Measurements from ENCODE around the gene C10orf67. TPM values are rescaled to one million over a fixed set of nuclear protein-coding genes. Genes with fewer than 3 reads are reported as not detected.

The C10orf67 gene
- total and polyA plus RNA-seq, 9 of the 15 experiments (the other 6 are each of a cell fraction or from before 2014, with no cell fraction given) = not detected

GRCh38 chr10:23202779-23203178, 141.8 kb downstream of the C10orf67 start (continued):
- TF ChIP-seq ZNF398 (CRISPR knock-in tag; IDR thresholded peaks at IDR 0.05) (no peak), CEBPG (CRISPR knock-in tag; IDR thresholded peaks at IDR 0.05) (no peak), CEBPG (tag; conservative IDR thresholded peaks at IDR 0.05 in 1 of 2, IDR thresholded peaks at IDR 0.05 in 1 of 2) (no peak), CBFB (CRISPR knock-in tag; IDR thresholded peaks at IDR 0.05) (no peak)

GRCh38 chr10:23201837-23202236, 142.8 kb downstream of the C10orf67 start:
- intact Hi-C loops (cut with micrococcal nuclease) (no loop called here), in situ Hi-C loops (cut with MboI) (no loop called here)
- ChIA-PET POLR2A (no interaction called here), CTCF (ENCODE audit: low intra/inter-chr PET ratio) (no interaction called here)
- H3K36me3 ChIP-seq (ENCODE audit: control insufficient read depth, insufficient read depth, low read length) = no peaks in the 10 kb centered on the region
- H3K79me2 ChIP-seq (ENCODE audit: control insufficient read depth, insufficient read depth, low read length) = no peaks in the 10 kb centered on the region
- no peak overlapping the region for H2AFZ ChIP-seq (ENCODE audit: low read depth, low read length)
- peaks cover 7 to 42% of the 10 kb centered on the region in 2 experiments; a peak in 3 of 5 replicates for H3K27me3 ChIP-seq (ENCODE audit: control insufficient read depth in 2 of 2, insufficient read depth in 2 of 2, low read length in 2 of 2)
- no peak overlapping the region for H3K27ac ChIP-seq (ENCODE audit: extremely low read depth, low read depth, low read length)
- FAIRE-seq (no peak), ATAC-seq (no peak), DNase-seq (ENCODE audit: extremely low read depth in 1 of 4, low spot score in 3 of 4) (no peak)
- no TSS peak for BruUV-seq (replicated peaks)
- no peaks in the 10 kb centered on the region; the same call in 1 of the 2 replicates for H4K20me1 ChIP-seq (replicated peaks; ENCODE audit: control insufficient read depth, insufficient read depth, low read length)
- H3K4me3 ChIP-seq = no peak overlapping the region
- no peak overlapping the region for H3K4me2 ChIP-seq (ENCODE audit: insufficient read depth, low read length)
- 0% methylated on average over 4 of the region's 4 CpGs for WGBS (ENCODE audit: insufficient coverage, low coverage, missing lambda C conversion rate)
- no peak overlapping the region for H3K9ac ChIP-seq (ENCODE audit: insufficient read depth in 1 of 2, low read depth in 2 of 2, low read length in 2 of 2)
- H3K4me1 ChIP-seq (replicated peaks in 1 of 2; ENCODE audit: control insufficient read depth in 2 of 2, insufficient read depth in 2 of 2, low read length in 2 of 2) = peaks cover 0 to 10% of the 10 kb centered on the region in 2 experiments; a peak in 1 of 5 replicates
- no peaks in the 10 kb centered on the region for H3K9me3 ChIP-seq (replicated peaks; ENCODE audit: control insufficient read depth, insufficient read depth, low read depth, low read length)
- no peaks in the 10 kb centered on the region for H3K9me1 ChIP-seq (ENCODE audit: control insufficient read depth, insufficient read depth, low read length)
- TF ChIP-seq HOMEZ (CRISPR knock-in tag; IDR thresholded peaks at IDR 0.05) = no peak
- TF ChIP-seq ZNF696 (CRISPR knock-in tag; conservative IDR thresholded peaks at IDR 0.05) = no peak
- no peak for TF ChIP-seq SREBF2 (CRISPR knock-in tag; IDR thresholded peaks at IDR 0.05)
- TF ChIP-seq IRF2 (CRISPR knock-in tag; IDR thresholded peaks at IDR 0.05) = no peak
- TF ChIP-seq SIRT6 (IDR thresholded peaks at IDR 0.05; ENCODE audit: low read depth, low read length) = no peak
- no peak for TF ChIP-seq EHMT2 (IDR thresholded peaks at IDR 0.05)
- no peak for TF ChIP-seq KDM2B (CRISPR knock-in tag; IDR thresholded peaks at IDR 0.05)
- no peak for TF ChIP-seq HMG20B (CRISPR knock-in tag; IDR thresholded peaks at IDR 0.05)
- TF ChIP-seq MXI1 (IDR thresholded peaks at IDR 0.05; ENCODE audit: low read depth, low read length) = no peak
- TF ChIP-seq SRSF9 (IDR thresholded peaks at IDR 0.05; ENCODE audit: borderline replicate concordance, low read depth, low read length) = no peak

All from K562 (cell line).